Stimulated activated naive CD8-positive, alpha-beta T cell treated with anti-CD3 and anti-CD28 coated beads, Interleukin-15, Interleukin-2, amounts not matched to agents 100 U/mL and 50 U/mL, for 24 hours (primary cell): ENCODE measurements around the gene USP19.
A peak's percentile ranks its signal among the peaks of the same experiment; 100 is the strongest.

ENCODE experiments used
- ATAC-seq: fragments of 150-1000 bp; cut with Tn5 transposase; one replicate; pipeline ENCODE4 v1.10.0; 2021
- DNase-seq: peaks from one replicate; pipeline ENCODE4 v3.0.0; 2021

Gene USP19

GRCh38 chr3:49104052-49104426, 16.6 kb downstream of the USP19 start:
- no peak for ATAC-seq

GRCh38 chr3:49100046-49100615, 20.5 kb downstream of the USP19 start:
- no peak for ATAC-seq
- DNase-seq: no peak

More at GRCh38 chr3:49104052-49104426, 16.6 kb downstream of the USP19 start:
- no peak for DNase-seq

GRCh38 chr3:49098910-49099630, 21.6 kb downstream of the USP19 start:
- no peak for ATAC-seq

GRCh38 chr3:49098429-49098828, 22.2 kb downstream of the USP19 start:
- ATAC-seq (no peak), DNase-seq (no peak)

More at GRCh38 chr3:49098910-49099630, 21.6 kb downstream of the USP19 start:
- no peak for DNase-seq

GRCh38 chr3:49093853-49094767, 26.5 kb downstream of the USP19 start, which contains the start of gene QRICH1:
QRICH1 (minus strand) TSS chr3:49094071; CDS start chr3:49077017, 17,054 bp downstream.
- peak; percentile 95 for DNase-seq
- ATAC-seq: peak; percentile 84

GRCh38 chr3:49092938-49093852, 27.4 kb downstream of the USP19 start:
- ATAC-seq: peak; percentile 42

GRCh38 chr3:49081429-49081828, 39.2 kb downstream of the USP19 start:
- DNase-seq: no peak
- ATAC-seq: no peak

More at GRCh38 chr3:49092938-49093852, 27.4 kb downstream of the USP19 start:
- DNase-seq: peak; percentile 89

GRCh38 chr3:49079270-49079669, 41.4 kb downstream of the USP19 start:
- DNase-seq (no peak), ATAC-seq (no peak)

- ATAC-seq (no peak), DNase-seq (no peak)
These were observed 44.0 kb downstream of the USP19 start for GRCh38 chr3:49076646-49077045.

GRCh38 chr3:49076116-49076515, 44.5 kb downstream of the USP19 start:
- DNase-seq (no peak), ATAC-seq (no peak)
